Fibroblast of lung (primary cell): ENCODE results near the gene SCN1A.

Experiments
- EZH2 ChIP-seq: IDR thresholded peaks from 2 replicates; pipeline ENCODE4 v1.5.1; 2012; ENCODE audit warnings: low read length, control low read depth, mild to moderate bottlenecking; ENCODE audit errors: missing control alignments
- TF ChIP-seq, protein P1 (sequence below), 2 donors: IDR thresholded peaks in 1 of 2; conservative IDR thresholded peaks in 1 of 2; 1 replicate in 1 of 2; 2 replicates in 1 of 2; pipeline ENCODE4 v1.5.1; 2011 to 2012; ENCODE audit warnings: low read length in 2 of 2, control low read depth in 1 of 2, inconsistent platforms in 1 of 2, low read depth in 1 of 2, mild to moderate bottlenecking in 1 of 2

GRCh38 chr2:166104084-166104483, 23.7 kb downstream of the SCN1A start:
- TF ChIP-seq, protein P1, sequence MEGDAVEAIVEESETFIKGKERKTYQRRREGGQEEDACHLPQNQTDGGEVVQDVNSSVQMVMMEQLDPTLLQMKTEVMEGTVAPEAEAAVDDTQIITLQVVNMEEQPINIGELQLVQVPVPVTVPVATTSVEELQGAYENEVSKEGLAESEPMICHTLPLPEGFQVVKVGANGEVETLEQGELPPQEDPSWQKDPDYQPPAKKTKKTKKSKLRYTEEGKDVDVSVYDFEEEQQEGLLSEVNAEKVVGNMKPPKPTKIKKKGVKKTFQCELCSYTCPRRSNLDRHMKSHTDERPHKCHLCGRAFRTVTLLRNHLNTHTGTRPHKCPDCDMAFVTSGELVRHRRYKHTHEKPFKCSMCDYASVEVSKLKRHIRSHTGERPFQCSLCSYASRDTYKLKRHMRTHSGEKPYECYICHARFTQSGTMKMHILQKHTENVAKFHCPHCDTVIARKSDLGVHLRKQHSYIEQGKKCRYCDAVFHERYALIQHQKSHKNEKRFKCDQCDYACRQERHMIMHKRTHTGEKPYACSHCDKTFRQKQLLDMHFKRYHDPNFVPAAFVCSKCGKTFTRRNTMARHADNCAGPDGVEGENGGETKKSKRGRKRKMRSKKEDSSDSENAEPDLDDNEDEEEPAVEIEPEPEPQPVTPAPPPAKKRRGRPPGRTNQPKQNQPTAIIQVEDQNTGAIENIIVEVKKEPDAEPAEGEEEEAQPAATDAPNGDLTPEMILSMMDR (conservative IDR thresholded peaks at IDR 0.05 in 1 of 2, IDR thresholded peaks at IDR 0.05 in 1 of 2; ENCODE audit: low read depth in 1 of 2, low read length in 2 of 2), result no peak
- TF ChIP-seq EZH2, result no peak
